HG03442 (cell line): ENCODE measurements around the gene FLT4.

Experiments used
- ATAC-seq: cut with Tn5 transposase; IDR thresholded peaks from one replicate; pipeline ENCODE4 v1.9.1; 2021; ENCODE audit warnings: mild to moderate bottlenecking, moderate library complexity; ENCODE audit not compliant: unreplicated experiment

FLT4 gene

DNA sequence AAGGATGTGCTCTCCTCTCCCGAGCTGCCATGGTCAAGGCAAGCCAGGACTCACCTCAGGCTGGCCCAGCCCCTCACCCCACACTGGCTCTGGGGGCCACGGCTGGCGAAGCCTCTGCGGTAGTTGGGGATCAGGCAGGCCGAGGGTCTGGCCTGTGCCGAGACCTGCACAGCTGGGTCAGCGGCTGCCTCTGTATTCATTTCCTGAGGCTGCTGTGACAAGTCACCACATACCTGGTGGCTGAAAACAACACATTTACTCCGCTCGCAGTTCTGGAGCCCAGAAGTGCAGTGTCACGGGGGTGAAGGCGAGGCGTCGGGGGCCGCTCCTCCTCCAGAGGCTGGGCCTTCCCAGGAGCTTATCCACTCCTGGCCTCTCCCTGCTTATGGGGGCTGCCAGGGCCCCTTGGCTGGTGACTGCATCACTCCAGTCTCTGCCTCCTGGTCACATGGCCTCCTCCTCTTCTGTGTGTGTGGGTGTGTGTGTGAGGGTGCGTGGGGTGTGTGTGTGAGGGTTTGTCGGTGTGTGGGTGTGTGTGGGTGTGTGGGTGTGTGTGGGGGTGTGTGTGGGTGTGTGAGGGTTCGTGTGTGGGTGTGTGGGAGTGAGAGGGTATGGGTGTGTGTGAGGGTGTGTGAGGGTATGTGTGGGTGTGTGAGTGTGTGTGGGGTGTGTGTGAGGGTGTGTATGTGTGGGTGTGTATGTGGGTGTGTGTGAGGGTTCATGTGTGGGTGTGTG is 54.9 kb downstream of the FLT4 start:
- no peak for ATAC-seq

DNA sequence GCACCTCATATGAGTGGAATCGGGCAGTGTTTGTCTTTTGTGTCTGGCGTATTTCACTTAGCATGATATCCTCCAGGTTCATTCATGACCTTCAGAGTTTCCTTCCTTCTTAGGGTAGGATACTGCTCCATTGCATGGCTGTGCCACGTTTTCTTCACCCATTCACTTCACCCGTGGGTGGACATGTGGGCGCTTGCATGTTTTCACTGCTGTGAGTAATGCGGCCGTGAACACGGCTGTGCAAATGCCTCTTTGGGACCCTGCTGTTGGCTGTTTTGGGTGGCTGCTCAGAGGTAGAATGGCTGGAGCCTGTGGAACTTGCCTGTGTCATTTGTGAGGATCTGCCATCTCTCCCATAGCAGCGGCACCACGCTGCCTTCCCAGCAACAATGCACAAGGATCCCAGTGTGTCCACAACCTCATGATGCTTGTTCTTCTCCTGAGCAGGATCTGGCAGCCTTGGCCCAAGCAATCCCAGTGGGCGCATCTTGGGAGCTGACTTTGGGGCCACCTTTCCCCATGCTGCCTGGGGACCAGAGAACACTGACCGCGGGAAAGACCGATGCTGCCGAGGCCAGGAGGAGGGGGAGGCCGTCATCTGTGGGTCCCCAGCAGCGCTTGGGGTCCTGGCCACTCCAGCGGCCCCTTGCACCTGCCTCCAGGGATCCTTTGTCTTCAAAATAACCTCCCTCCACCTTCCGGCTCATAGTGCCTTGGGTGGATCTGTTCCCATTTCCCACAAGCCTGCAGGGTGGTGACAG is 55.8 kb downstream of the FLT4 start:
- no peak for ATAC-seq

DNA sequence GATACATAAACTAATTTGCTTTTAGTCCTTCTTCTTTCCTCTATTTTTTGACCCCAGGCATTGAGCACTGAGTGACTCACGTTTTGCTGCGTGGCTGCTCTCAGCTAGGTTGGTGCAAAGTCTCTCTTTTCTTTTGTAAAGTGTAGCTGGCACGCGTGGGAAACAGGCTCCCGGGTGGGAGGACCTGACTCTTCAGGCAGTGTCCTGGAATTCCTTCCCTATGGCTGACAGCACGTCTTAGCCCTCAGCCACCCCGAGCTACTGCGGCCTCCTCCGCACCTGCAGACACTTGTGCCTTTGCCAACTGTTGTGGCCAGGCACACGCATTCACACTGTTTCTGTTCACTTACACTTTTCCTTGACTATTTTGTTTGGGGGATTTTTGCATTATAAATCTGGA is 57.2 kb downstream of the FLT4 start:
- no peak for ATAC-seq

DNA sequence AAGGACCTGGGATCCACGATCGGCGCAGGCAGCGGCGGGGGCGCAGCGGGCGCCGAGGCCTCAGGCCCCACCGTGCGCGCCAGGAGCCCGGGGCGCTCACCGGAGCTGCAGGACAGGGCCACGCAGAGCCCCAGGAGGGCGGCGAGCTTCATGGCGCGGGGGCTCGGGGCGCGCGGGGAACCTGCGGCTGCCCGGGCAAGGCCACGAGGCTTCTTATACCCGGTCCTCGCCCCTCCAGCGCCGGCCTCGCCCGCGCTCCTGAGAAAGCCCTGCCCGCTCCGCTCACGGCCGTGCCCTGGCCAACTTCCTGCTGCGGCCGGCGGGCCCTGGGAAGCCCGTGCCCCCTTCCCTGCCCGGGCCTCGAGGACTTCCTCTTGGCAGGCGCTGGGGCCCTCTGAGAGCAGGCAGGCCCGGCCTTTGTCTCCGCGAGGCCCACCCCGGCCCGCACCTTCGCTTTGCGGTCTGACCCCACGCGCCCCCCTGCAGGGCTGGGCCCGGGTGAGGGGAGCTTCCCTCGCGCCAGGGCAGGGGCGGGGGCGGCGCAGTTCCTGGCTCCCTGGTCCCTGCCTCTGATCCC is 58.0 kb downstream of the FLT4 start, which contains the start of gene SCGB3A1:
Gene SCGB3A1 (minus strand): TSS at position 189 of the 577 bp plus-strand sequence. CDS start 37 bp downstream, at position 152.
- no peak for ATAC-seq

DNA sequence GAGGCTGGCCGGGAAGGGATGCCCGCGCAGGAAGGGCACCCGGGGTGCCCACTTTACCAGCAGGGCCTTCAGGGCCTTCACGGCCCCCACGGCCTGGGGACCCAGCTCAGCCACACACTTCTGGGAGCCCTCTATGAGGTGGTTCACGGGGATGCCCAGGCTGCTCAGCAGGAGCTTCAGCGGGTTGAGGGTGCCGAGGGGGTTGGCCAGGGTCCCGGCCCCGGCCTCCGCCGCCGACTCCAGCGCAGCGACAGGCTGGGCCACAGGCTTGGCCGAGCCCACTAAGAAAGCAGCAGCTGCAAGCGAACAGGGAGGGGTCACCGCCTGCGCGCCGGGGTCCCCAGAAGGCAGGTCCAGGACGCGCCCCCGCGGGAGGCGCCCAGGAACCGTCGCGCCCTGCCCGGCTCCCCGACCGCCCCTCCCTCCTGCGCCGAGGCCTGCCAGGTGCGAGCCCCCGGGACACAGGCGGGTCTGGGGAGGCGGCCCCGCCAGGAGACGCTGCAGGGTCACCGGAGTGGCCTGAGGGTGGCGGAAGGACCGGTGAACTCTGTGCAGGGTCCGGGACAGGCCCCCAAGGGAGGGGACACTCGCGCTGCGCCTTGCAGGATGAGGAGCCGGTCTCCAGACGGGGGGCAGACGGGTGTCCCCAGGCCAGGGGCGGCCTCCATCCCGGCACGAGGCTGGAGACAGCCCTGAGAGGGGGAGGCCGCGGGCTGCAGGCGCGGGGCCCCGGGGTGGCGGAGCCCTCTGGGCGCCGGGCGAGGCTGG is 58.7 kb downstream of the FLT4 start:
- no peak for ATAC-seq

DNA sequence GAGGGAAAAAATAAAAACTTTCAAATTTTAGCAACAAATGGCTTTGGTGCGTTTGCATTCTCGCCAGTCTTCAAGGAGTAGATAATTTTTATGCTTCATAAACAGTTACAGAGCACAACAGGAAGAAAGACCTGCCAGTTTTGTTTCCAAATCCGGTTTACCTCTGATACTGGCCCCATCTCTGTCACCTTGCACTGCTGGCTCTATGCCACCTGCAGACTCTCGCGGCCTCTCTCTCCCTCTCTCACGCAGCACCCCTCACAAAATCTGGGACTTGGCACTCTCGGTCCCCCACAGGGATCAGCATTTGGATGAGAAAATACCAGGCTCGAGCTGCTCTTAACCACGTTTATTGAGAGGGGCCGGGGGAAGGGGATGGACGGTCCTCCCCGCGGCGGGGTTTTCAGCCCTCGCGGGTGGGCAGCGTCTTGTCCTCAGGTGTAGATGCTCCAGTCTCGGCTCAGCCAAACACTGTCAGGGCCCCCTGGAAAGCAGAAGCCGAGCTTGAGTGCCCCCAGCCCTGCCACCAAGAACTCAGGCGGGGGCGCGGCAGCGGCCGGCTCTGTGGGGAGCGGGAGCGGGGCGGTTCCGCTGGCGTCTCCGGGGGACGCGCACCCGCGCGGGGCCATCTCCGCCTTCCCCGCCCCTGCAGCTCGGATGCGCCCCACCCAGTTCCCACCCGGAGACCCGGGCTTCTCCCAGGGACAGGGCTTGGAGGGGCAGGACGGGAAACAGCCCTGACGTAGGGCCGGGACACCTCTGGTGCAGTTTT is 59.4 kb downstream of the FLT4 start:
- ATAC-seq = no peak

DNA sequence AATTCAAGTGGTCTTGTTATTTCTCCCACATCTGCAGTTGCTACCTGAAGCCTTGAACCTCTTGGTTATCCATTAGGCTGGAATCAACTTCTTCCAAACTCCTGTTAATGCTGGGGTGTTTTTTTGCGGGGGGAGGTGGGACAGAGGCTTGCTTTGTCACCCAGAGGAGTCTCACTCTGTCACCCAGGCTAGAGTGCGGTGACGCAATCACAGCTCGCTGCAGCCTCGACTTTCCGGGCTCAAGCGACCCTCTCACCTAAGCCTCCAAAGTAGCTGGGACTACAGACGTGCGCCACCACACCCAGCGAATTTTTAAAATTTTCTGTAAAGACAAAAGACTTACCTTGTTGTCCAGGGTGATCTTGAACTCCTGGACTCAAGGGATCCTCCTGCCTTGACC is 62.5 kb downstream of the FLT4 start:
- no peak for ATAC-seq

DNA sequence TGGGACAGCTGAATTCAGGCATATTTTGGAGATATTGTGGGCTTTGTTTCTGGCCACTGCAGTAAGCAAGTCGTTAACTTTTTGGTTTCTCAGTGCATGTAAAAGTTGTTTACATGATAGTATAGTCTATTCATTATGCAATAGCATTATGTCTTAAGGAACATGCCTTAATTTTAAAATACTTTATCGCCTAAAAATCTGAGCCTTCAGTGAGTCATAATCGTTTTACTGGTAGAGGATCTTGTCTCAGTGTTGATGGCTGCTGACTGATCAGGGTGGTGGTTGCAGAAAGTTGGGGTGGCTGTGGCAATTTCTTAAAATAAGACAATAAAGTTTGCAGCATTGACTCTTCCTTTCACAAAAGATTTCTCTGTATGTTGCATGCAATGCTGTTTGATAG is 63.2 kb downstream of the FLT4 start:
- ATAC-seq = no peak

DNA sequence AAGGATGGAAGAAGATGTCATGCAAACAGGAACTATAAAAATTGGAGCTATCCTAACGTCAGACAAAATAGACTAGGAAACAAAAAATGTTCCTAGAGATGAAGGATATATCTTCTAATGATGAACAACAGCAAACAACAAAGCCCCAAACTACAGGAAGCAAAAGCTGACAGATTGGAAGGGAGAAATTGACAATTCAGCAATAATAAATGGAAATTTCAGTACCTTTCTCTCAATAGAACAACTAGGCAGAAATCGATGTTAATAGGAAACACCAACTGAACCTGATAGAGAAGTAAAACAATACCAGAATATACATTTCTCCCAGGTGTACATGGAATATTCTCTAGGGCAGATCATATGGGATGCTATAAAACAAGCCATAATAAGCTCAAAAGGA is 65.7 kb downstream of the FLT4 start:
- no peak for ATAC-seq

DNA sequence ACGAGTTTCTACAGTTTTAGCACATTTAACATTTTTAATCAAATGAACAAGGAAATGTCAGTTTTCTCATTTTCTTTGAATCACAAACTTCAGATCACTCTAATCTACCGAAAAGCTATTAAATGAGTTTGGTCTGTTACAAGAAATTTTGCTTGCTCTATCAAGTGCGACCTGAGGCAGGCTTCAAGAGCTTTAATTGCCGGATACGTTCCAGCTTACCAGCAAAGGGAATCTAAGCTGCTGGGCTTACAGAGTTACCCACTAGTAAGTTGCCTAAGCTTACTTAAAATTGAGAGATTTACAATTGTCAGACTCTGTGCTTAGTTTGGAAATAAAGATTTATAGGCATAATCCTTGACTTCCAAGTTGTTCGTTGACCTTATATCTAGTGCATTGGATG is 68.7 kb downstream of the FLT4 start:
- ATAC-seq = no peak

DNA sequence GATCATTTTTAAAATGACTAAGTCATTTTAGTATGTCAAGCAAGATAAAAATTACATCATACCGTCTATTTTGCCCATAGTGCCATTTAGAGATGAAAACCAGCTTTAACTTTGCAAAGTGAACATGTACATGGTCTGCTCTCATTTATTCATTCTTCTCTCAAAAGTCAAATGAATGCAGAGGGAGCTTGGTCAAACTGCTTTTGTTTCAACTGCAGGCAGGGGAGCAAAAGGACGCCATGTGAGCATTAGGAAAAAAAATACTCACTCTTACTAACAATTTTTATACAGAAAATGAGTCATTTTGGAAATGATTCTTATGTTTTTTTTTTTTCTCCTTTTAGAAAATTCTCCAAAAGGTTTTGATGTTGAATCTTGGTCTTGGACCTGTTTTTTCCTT is 73.8 kb downstream of the FLT4 start:
- no peak for ATAC-seq

DNA sequence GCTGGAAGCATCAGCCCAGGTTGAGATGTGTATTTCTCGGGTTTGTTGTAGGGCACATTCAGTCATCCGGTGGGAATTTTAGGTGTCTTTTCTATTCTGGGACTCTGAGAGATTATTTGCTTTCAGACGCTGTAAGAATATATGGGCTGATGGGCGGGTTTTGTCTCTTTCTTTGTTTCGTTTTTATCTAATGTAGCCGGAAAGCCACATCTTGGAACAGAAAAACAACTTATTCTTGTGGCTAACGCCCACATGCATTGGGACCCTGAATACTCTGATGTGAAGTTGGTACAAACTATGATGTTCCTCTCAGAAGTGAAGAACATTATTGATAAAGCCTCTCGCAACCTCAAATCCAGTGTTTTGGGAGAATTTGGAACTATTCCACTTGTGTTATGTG is 80.5 kb downstream of the FLT4 start:
- ATAC-seq = no peak

DNA sequence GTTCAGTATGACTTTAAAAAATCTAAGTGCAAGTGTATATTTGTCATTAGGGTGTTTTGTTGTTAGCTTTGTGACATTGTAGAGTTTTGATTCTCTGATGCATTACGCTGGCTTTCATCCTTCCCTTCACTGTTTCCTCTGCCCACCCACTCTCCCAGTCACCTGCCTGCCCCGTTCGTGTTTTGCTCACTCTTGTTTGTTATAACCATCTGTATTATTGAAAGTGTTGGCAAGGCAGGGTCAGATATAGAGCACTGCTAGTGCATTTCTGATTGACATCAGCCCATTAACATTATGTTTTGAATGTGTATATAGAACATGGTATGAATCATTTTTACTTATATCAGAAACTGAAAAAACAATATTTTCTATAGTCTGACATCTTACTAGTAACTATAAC is 85.4 kb downstream of the FLT4 start:
- ATAC-seq = no peak

DNA sequence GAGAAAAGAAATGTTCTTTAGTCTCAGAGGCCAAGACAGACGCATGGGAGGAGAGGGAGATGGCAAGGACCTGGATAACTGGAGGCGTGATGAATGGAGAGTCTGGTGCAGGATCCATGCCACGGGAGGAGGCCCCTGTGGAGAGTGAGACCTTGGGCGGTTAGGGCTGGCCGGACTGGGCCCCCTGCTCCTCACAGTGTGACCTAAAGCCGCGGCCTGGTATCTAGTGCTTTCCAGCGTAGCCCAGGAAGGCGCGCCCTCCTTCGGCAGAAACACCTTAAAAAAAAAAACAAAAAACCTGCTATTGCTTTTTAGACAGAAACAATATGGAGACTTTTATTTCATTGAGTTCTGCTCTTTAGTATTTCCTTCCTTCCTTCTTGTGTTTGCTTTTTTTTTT is 91.2 kb downstream of the FLT4 start:
- no peak for ATAC-seq

DNA sequence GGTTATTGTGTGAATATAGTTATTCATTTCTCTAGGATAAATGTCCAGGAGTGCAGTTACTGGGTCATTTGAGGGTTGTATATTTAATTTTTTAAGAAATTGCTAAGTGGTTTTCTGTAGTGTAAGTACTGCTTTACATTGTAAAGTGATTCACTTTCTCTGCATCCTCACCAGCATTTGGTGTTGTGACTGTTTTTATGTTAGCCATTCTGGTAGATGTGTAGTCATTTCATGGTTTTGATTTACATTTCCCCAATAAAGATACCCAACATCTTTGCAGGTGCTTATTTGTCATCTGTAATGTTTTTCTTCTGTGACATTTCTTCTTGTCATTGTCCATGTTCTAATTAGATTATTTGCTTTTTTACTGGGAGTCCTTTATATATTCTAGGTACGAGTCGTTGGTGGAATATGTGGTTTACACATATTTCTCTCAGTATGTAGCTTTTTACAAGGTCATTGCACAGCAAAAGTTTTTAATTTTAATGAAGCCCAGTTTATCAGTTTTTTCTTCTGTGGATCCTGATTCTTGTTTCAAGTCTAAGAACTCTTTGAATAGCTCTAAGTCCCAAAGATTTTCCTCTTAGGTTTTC is 92.1 kb downstream of the FLT4 start:
- no peak for ATAC-seq

DNA sequence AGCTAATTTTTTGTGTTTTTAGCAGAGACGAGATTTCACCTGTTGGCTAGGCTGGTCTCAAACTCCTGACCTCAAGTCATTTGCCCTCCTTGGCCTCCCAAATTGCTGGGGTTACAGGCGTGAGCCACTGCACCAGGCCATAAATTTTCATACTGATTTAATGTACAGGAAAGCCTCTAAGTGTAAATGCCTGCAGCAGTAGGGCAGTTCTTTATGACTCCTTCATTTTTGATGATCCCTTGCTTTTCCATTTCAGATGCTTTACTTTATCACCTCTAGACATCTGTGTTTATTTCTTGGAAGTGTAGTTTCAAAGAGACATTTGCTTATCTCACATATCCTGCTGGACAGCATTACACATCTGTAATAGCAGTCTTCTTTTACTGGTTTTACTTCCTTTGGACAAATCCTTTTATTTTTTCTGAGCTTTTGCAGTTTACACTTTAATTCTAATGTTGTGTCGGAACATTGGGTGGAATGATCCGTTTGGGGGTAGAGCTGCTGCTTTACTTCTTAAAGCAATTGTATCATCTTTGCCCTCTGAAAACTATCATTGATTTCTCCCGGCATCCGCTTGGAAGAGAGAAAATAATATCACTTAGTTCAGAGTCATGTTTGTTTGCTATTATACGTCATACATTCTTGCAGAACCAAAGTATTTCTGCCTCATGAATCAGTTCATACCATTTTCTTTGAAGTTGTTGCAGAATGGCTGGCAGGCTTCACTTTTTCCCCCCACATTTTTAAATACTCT is 94.1 kb downstream of the FLT4 start:
- no peak for ATAC-seq

DNA sequence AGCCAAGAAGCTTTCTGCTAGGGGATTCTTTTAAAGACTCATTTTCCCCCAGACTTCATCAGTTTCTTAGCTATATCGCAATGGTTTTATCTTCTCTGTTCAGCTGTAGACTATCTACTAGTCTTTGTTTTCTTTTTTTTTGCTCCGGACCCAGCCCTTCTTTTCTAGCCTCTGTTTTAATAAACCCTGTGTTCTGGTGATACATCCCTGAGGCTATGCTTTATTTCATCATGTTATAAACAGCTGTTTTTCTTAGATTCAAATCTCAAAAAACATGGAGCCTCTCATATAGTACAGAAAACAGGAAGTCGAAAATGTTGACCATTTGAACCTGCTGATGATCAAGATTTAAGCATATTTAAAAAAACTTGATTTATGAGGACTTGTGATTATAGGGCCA is 95.9 kb downstream of the FLT4 start:
- ATAC-seq = no peak
